ENCODE data around the gene PIGR. TPM values are rescaled to one million over a fixed set of nuclear protein-coding genes. Genes with fewer than 3 reads are reported as not detected.
A peak's percentile ranks its signal among the peaks of the same experiment; 100 is the strongest.

Gene PIGR
- total and polyA plus RNA-seq, 2 of the 4 experiments (the other 2 are of a cell fraction), result not detected

- TF ChIP-seq MAFK (IDR thresholded peaks at IDR 0.05; ENCODE audit: low read depth, low read length), result peak; percentile 15; the same call in 1 of the 2 replicates
Observed at GRCh38 chr1:206905295-206906164, 40.7 kb downstream of the PIGR start (continued).

- peak overlapping the region; percentile 76 for H2BK5ac ChIP-seq (ENCODE audit: low read depth, low read length, poor library complexity, severe bottlenecking)
- H4K20me1 ChIP-seq (ENCODE audit: insufficient read depth, low read length), result no peaks in the 10 kb centered on the region
- H2AFZ ChIP-seq (replicated peaks; ENCODE audit: low read length, poor library complexity), result peak overlapping the region; percentile 90
- H2AK5ac ChIP-seq (ENCODE audit: low read depth, low read length), result peak overlapping the region; percentile 98
- peak overlapping the region; percentile 28 for H2AK9ac ChIP-seq (replicated peaks; ENCODE audit: low read depth, low read length, poor library complexity)
- peak overlapping the region; percentile 65 for H3K14ac ChIP-seq (replicated peaks; ENCODE audit: low read depth, low read length)
- H3K9ac ChIP-seq (ENCODE audit: low read depth, low read length), result no peak overlapping the region
- H3K23ac ChIP-seq (ENCODE audit: low read depth, low read length), result peak overlapping the region; percentile 61
- ChIA-PET CTCF (no interaction called here), POLR2A (ENCODE audit: unreplicated experiment) (no interaction called here)
- peak overlapping the region; percentile 48 for H3K27ac ChIP-seq (ENCODE audit: insufficient read depth, low read length)
- H4K8ac ChIP-seq (ENCODE audit: low read depth in 2 of 2, low read length in 2 of 2), result peak overlapping the region; percentile 27 to 75
- no peak for TF ChIP-seq MXI1 (IDR thresholded peaks at IDR 0.05; ENCODE audit: borderline replicate concordance, low read depth, low read length)
- dilution Hi-C loops (cut with HindIII; ENCODE audit: low sequenced_read_pairs, unreplicated experiment), result no loop called here
- peak overlapping the region; percentile 89 for H3K4ac ChIP-seq (ENCODE audit: low read depth, low read length)
- H2BK120ac ChIP-seq (ENCODE audit: low read depth, low read length), result peak overlapping the region; percentile 89
- WGBS, 2 experiments (ENCODE audit: extremely low coverage in 2 of 2, insufficient read length in 1 of 2), result 83% methylated on average over 2 of the region's 10 CpGs; no CpG with 5 or more reads in 1 of the 2 experiments
- in situ Hi-C loops (cut with MboI; ENCODE audit: low sequenced_read_pairs), result no loop called here
- intact Hi-C loops (cut with micrococcal nuclease), result loop anchor here (1.0 kb wide), 1 partner anchor 33 kb away; no protein-coding TSS in a partner anchor
- H3K4me2 ChIP-seq (ENCODE audit: low read depth, low read length), result no peak overlapping the region
- ATAC-seq (ENCODE audit: low read depth) (no peak), DNase-seq (no peak)
- peaks cover 3% of the 10 kb centered on the region; the same call in 1 of the 2 replicates for H3K27me3 ChIP-seq (ENCODE audit: control insufficient read depth, insufficient read depth, low read length)
- H3K18ac ChIP-seq (ENCODE audit: low read depth, low read length), result peak overlapping the region; percentile 32
- H3K56ac ChIP-seq (ENCODE audit: extremely low read depth, insufficient read depth, low read length), result 0 out of 2 replicates have a peak overlapping the region, but pooled peaks have one; percentile 1
- H3K36me3 ChIP-seq (ENCODE audit: control insufficient read depth, insufficient read depth, low read length), result no peaks in the 10 kb centered on the region
- no peak overlapping the region for H3K4me3 ChIP-seq (ENCODE audit: insufficient read depth, low read depth, low read length)
- peak overlapping the region; percentile 94 for H2BK20ac ChIP-seq (ENCODE audit: low read depth, low read length)
- H3K79me1 ChIP-seq (ENCODE audit: low read depth in 1 of 2, low read length in 2 of 2), result peaks cover 0 to 11% of the 10 kb centered on the region in 2 experiments; a peak in 2 of 4 replicates
- H3K9me3 ChIP-seq (ENCODE audit: control insufficient read depth, insufficient read depth, low read length), result no peaks in the 10 kb centered on the region
- BruUV-seq (replicated peaks), result no TSS peak
- peak overlapping the region; percentile 96 for H2BK15ac ChIP-seq (ENCODE audit: low read depth, low read length)
- peak overlapping the region; percentile 94 for H4K91ac ChIP-seq (ENCODE audit: insufficient read depth, low read depth, low read length)
- H3K4me1 ChIP-seq (ENCODE audit: control insufficient read depth, insufficient read depth, low read length), result peaks cover 6% of the 10 kb centered on the region
- peak overlapping the region; percentile 25; the same call in 1 of the 2 replicates for H4K5ac ChIP-seq (ENCODE audit: low read depth, low read length)
- H3K9me1 ChIP-seq (ENCODE audit: insufficient read depth, low read length), result peaks cover 18% of the 10 kb centered on the region
Observed at GRCh38 chr1:206904423-206905142, 41.7 kb downstream of the PIGR start.

Data from IMR-90 (cell line).